Subcutaneous adipose tissue (tissue), 4 donors: ENCODE data around the gene MEX3B. TPM values are rescaled to one million over a fixed set of nuclear protein-coding genes. Genes with fewer than 3 reads are reported as not detected.

Source experiments
- total RNA-seq, 4 donors: library from RNA; depleted of rRNA; stranded (reverse); fragments of >200 nt; gene quantifications; one replicate each; pipeline ENCODE4 v1.1.0, GENCODE V29; 2016
- TF ChIP-seq, protein P1 (sequence below): fragments of 450-650 bp; IDR thresholded peaks from one replicate; pipeline ENCODE4 v1.5.1; 2016; ENCODE audit warnings: low read depth, mild to moderate bottlenecking, control low read depth, antibody characterized with exemption, moderate library complexity

MEX3B gene
- total RNA-seq = 1 to 10 TPM in 3 of 4 donors, under 1 TPM in 1; 0.82 to 2.2 (median 1.6) TPM

DNA sequence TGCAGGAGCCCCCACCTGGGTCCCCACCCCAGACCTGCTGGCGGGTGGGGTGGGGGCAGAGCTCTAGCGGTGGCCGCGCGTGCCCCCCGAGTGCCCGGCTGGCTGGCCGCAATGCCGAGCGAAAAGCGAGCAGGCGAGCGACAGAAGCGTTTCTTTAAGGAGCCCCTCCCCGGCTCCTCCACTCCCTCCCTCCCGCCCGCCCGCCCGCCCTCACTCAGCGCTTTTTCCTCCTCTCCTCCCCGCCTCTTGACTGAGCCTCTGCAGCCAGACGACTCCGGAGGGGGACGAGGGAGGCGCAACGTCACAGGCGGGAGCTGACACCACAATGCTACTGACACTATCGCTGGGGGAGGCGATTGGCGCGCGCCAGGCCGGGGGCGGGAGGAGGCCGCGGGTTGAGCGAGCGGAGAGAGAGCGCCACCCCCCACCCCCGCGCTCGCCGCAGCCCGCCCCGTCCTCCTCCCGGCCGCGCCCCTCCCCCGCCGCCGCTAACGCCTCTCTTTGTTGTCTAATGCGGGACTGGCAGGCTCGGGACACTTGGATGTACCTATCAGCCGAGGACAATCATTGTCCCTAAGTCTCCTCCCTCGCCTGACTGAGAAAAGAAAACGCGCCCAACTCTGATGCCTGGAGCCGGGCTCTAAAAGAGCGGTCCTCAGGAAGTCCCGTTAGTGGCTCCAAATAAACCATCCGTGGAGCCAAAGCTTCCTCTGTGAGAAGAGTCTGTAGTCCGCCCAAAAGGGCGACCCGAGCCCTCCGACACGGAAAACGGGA lies at the start of gene MEX3B:
Gene MEX3B (minus strand): TSS at position 127 of the 774 bp plus-strand sequence. CDS start 313 bp downstream, outside the sequence.
- TF ChIP-seq, protein P1, sequence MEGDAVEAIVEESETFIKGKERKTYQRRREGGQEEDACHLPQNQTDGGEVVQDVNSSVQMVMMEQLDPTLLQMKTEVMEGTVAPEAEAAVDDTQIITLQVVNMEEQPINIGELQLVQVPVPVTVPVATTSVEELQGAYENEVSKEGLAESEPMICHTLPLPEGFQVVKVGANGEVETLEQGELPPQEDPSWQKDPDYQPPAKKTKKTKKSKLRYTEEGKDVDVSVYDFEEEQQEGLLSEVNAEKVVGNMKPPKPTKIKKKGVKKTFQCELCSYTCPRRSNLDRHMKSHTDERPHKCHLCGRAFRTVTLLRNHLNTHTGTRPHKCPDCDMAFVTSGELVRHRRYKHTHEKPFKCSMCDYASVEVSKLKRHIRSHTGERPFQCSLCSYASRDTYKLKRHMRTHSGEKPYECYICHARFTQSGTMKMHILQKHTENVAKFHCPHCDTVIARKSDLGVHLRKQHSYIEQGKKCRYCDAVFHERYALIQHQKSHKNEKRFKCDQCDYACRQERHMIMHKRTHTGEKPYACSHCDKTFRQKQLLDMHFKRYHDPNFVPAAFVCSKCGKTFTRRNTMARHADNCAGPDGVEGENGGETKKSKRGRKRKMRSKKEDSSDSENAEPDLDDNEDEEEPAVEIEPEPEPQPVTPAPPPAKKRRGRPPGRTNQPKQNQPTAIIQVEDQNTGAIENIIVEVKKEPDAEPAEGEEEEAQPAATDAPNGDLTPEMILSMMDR = no peak

DNA sequence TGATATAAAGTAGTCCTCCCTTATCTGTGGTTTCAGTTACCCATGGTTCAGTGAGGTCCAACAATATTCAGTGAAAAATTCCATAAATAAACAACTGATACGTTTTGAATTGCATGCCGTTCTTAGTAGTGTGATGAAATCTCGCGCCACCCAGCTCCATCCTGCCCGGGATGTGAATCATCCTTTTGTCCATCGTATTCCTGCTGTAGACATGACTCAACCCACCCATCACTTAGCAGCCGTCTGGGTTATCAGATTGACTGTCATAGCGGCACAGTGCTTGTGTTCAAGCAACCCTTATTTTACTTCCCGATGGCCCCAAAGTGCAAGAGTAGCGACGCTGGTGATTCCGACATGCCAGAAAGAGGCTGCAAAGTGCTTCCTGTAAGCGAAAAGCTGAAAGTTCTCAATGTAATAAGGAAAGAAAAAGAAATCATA lies 48.0 kb upstream of the MEX3B start:
- TF ChIP-seq, protein P1 = no peak

DNA sequence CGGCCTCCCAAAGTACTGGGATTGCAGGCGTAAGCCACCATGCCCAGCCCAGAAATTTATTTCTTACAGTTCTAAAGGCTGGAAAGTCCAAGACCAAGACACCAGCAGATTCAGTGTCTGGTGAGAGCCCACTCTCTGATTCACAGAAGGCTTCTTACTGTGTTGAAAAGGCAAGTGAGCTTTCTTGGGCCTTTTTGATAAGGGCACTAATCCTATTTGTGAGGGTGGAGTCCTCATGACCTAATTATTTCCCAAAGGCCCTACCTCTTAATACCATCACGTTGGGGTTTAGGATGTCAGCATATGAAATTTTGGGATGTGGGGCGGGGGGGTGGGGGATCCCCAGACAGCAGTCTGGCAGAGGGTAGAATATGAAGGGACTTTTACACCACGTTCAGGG lies 47.5 kb upstream of the MEX3B start:
- TF ChIP-seq, protein P1 = no peak

DNA sequence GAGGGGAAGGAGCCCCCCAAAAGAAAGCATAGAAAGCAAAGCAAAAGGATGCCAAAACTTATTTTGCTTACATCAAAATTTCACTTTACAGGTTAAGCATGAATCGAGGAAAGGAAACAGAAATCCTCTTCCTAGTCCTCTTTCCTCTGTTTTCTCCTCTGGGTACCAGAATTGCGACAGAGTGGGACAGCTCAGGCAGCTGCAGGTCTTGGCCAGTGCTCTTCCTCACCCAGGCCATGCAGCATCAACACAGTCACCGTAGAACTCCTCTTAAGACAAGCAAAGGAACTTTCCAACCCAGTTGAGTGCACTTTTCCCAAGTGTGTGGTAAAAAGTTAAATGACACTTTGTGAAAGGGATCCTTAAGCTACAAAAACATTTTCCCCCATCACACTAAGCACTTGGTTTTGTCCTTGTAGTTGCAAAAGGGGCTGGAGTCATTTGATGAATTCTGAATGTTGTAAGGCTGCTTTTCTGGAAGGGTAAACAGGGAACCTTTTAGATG lies 45.9 kb upstream of the MEX3B start:
- TF ChIP-seq, protein P1 = no peak

DNA sequence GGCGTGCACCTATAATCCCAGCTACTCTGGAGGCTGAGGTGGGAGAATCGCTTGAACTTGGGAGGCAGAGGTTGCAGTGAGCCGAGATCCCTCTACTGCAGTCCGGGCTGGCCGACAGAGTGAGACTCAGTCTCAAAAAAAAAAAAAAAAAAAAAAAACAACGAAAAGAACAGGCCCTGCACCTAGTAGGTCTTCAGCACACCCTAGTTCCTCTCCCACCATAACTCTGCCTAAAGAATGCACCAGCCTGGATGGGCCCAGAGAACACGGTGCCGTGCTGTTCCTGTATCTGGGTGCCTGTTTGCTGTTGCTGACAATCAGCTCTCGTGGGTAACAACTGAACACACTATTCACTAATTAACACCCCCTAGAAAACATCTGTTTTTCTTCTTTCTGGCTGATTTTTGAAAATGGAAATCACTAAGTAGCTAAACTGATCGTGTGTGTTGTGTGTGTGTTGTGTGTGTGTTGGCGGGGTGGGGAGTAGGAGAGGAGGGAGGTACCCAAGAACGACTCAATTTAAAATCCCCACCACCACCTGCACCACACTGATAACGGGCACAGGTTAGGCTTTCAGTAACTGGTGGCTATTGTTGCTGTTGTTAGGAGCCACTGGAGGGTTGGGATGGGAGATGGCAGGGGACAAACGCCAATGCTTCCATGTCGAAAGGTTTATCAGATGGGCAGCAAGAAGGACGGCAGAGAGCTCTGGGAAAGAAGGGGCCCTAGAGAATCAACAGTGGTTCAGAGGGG lies 40.6 kb upstream of the MEX3B start:
- TF ChIP-seq, protein P1 = no peak

DNA sequence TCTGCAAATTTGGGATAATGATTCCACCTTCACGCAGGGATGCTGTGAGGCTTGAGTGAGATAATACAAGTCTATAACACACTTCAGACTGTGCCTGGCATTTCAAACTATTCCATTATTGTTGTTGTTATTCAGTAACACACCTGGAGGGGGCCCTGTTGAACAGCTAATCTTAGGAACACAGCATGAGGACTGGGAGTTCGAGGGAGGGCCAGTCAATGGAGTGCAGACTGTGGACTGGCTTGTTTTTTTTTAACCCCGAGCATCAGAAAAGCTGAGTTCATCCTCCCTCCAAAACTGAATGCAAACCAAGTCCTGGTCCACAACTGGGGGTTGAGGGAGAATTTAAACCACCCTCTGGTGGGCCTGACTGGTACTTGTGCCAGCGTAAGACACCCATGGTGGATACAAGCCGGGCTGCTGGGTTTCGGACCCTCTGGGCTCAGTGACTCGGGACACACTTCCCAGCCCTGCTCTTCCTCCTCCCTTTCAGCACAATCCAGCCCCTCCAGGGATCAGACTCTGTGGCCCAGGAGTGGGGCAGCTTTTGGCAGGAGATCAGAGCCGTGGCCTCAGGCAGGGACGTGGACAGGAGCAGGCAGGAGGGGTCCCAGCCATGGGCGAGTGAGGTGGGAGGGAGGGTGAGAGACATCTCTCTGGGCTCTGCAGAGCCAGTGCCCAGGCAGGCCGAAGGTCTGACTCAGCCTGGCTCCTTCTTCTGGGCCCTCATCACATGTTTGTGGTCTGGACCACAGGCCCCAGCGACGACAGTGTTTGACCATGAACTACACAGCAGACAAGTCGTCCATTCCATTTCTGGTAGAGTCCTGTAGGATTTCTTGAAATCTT lies 36.3 kb upstream of the MEX3B start:
- TF ChIP-seq, protein P1 = no peak
